H9 (cell line): Measurements from ENCODE around the gene EXPH5. TPM values are rescaled to one million over a fixed set of nuclear protein-coding genes. Genes with fewer than 3 reads are reported as not detected.

Experiments
- DNase-seq: peaks from one replicate; pipeline ENCODE4 v3.0.0-alpha.2; 2017
- H2AFZ ChIP-seq: one replicate; pipeline ENCODE4 v1.6.1; 2013; ENCODE audit warnings: mild to moderate bottlenecking, low read length, control low read depth, moderate library complexity
- H2AK5ac ChIP-seq: 2 replicates; pipeline ENCODE4 v1.6.1; 2013; ENCODE audit warnings: low read length, control low read depth, mixed read lengths; ENCODE audit not compliant: insufficient read length
- H2BK120ac ChIP-seq: one replicate; pipeline ENCODE4 v1.6.1; 2013; ENCODE audit warnings: low read depth, mild to moderate bottlenecking, low read length, control low read depth, inconsistent platforms; ENCODE audit not compliant: poor library complexity, severe bottlenecking
- H2BK12ac ChIP-seq: 2 replicates; pipeline ENCODE4 v1.6.1; 2013; ENCODE audit warnings: low read length, control low read depth, mixed read lengths, low read depth; ENCODE audit not compliant: insufficient read length
- H2BK15ac ChIP-seq: 2 replicates; pipeline ENCODE4 v1.6.1; 2013; ENCODE audit warnings: low read depth, low read length, control low read depth
- H2BK20ac ChIP-seq: one replicate; pipeline ENCODE4 v1.6.1; 2013; ENCODE audit warnings: low read depth, mild to moderate bottlenecking, low read length, control low read depth, inconsistent platforms; ENCODE audit not compliant: poor library complexity, severe bottlenecking
- H2BK5ac ChIP-seq: 2 replicates; pipeline ENCODE4 v1.6.1; 2013; ENCODE audit warnings: low read length, control low read depth, mixed read lengths; ENCODE audit not compliant: insufficient read length
- H3K14ac ChIP-seq: 2 replicates; pipeline ENCODE4 v1.6.1; 2013; ENCODE audit warnings: low read length, control low read depth; ENCODE audit not compliant: insufficient read depth
- H3K18ac ChIP-seq: 2 replicates; pipeline ENCODE4 v1.6.1; 2013; ENCODE audit warnings: low read depth, mild to moderate bottlenecking, mixed read lengths, low read length, control low read depth; ENCODE audit not compliant: insufficient read length
- H3K23ac ChIP-seq: 2 replicates; pipeline ENCODE4 v1.6.1; 2013; ENCODE audit warnings: low read length, control low read depth, mixed read lengths, low read depth; ENCODE audit not compliant: insufficient read length
- H3K23me2 ChIP-seq: 2 replicates; pipeline ENCODE4 v1.6.1; 2013; ENCODE audit warnings: low read depth, mild to moderate bottlenecking, mixed read lengths, low read length, control low read depth; ENCODE audit not compliant: insufficient read length, poor library complexity, severe bottlenecking
- H3K27ac ChIP-seq: 2 replicates; pipeline ENCODE4 v1.5.1; 2013; ENCODE audit warnings: low read length, control low read depth, mixed read lengths, low read depth; ENCODE audit not compliant: insufficient read length
- H3K27me3 ChIP-seq: 2 replicates; pipeline ENCODE4 v1.6.1; 2013; ENCODE audit warnings: low read length, control low read depth, inconsistent platforms; ENCODE audit not compliant: insufficient read depth
- H3K4ac ChIP-seq: 2 replicates; pipeline ENCODE4 v1.6.1; 2013; ENCODE audit warnings: low read depth, mild to moderate bottlenecking, control low read depth, inconsistent platforms, low read length, moderate library complexity
- H3K4me1 ChIP-seq: 2 replicates; pipeline ENCODE4 v1.6.1; 2013; ENCODE audit warnings: low read length, control low read depth, inconsistent platforms; ENCODE audit not compliant: insufficient read depth
- H3K4me2 ChIP-seq: 2 replicates; pipeline ENCODE4 v1.6.1; 2013; ENCODE audit warnings: low read length, control low read depth, mixed read lengths; ENCODE audit not compliant: insufficient read length, insufficient read depth
- H3K56ac ChIP-seq: 2 replicates; pipeline ENCODE4 v1.6.1; 2013; ENCODE audit warnings: low read depth, mild to moderate bottlenecking, mixed read lengths, low read length, control low read depth; ENCODE audit not compliant: insufficient read length
- H3K79me1 ChIP-seq: 2 replicates; pipeline ENCODE4 v1.6.1; 2013; ENCODE audit warnings: low read depth, mild to moderate bottlenecking, moderate library complexity, low read length, control low read depth, inconsistent platforms; ENCODE audit not compliant: insufficient read depth, poor library complexity, severe bottlenecking
- H3K79me2 ChIP-seq: 2 replicates; pipeline ENCODE4 v1.6.1; 2013; ENCODE audit warnings: low read length, control low read depth, inconsistent platforms; ENCODE audit not compliant: insufficient read depth
- H3K9ac ChIP-seq: 2 replicates; pipeline ENCODE4 v1.6.1; 2013; ENCODE audit warnings: low read length, control low read depth, mixed read lengths; ENCODE audit not compliant: insufficient read length; ENCODE audit errors: extremely low read depth
- H3K9me3 ChIP-seq: one replicate; pipeline ENCODE4 v1.6.1; 2013; ENCODE audit warnings: low read depth, low read length, inconsistent platforms; ENCODE audit not compliant: control insufficient read depth
- H3T11ph ChIP-seq: one replicate; pipeline ENCODE4 v1.6.1; 2013; ENCODE audit warnings: mild to moderate bottlenecking, low read length, control low read depth, inconsistent platforms
- H4K20me1 ChIP-seq: one replicate; pipeline ENCODE4 v1.6.1; 2013; ENCODE audit not compliant: control insufficient read depth, insufficient read length, insufficient read depth
- H4K5ac ChIP-seq: 2 replicates; pipeline ENCODE4 v1.6.1; 2013; ENCODE audit warnings: low read depth, mild to moderate bottlenecking, mixed read lengths, low read length, control low read depth; ENCODE audit not compliant: insufficient read length
- H4K8ac ChIP-seq: replicated peaks from 2 replicates; pipeline ENCODE4 v1.6.1; 2013; ENCODE audit warnings: low read length, control low read depth, mixed read lengths, low read depth; ENCODE audit not compliant: insufficient read length
- H4K91ac ChIP-seq: 2 replicates; pipeline ENCODE4 v1.6.1; 2013; ENCODE audit warnings: low read depth, mild to moderate bottlenecking, moderate library complexity, mixed read lengths, low read length, control low read depth; ENCODE audit not compliant: insufficient read length
- H3K27ac Mint-ChIP-seq, 3 experiments: 2 replicates in 2 of 3; 3 replicates in 1 of 3; pipeline ENCODE4 v1.8.0; 2020 to 2021; ENCODE audit warnings: mixed read lengths in 3 of 3, mild to moderate bottlenecking in 1 of 3, moderate library complexity in 1 of 3
- H3K27me3 Mint-ChIP-seq: 2 replicates; pipeline ENCODE4 v1.8.0; 2021; ENCODE audit warnings: low read depth, mild to moderate bottlenecking, moderate library complexity, mixed read lengths
- H3K36me3 Mint-ChIP-seq, 3 experiments: 2 replicates in 2 of 3; 3 replicates in 1 of 3; pipeline ENCODE4 v1.8.0; 2020 to 2021; ENCODE audit warnings: low read depth in 3 of 3, mixed read lengths in 3 of 3; ENCODE audit not compliant: insufficient read depth in 1 of 3
- H3K4me1 Mint-ChIP-seq, 2 experiments: 2 replicates each; pipeline ENCODE4 v1.8.0; 2020; ENCODE audit warnings: mixed read lengths in 2 of 2
- H3K4me3 Mint-ChIP-seq, 2 experiments: 2 replicates in 1 of 2; 3 replicates in 1 of 2; pipeline ENCODE4 v1.8.0; 2020 to 2021; ENCODE audit warnings: mild to moderate bottlenecking in 2 of 2, mixed read lengths in 2 of 2, moderate library complexity in 1 of 2
- H3K9me3 Mint-ChIP-seq, 2 experiments: 2 replicates in 1 of 2; 3 replicates in 1 of 2; pipeline ENCODE4 v1.8.0; 2020; ENCODE audit warnings: mild to moderate bottlenecking in 2 of 2, mixed read lengths in 2 of 2, moderate library complexity in 1 of 2
- WGBS: extraction: QIAGEN DNeasy Blood & Tissue Kit; methylation state at CpG from one replicate; pipeline ENCODE4 v1.1.7; 2013; ENCODE audit warnings: missing lambda C conversion rate, low lambda C conversion rate, mixed read lengths; ENCODE audit not compliant: insufficient read length; ENCODE audit errors: extremely low coverage; 5-methylcytosine and 5-hydroxymethylcytosine counted together
- total RNA-seq: library from RNA; stranded (reverse); gene quantifications from 2 replicates; pipeline ENCODE4 v1.2.1, GENCODE V29; 2021
- TF ChIP-seq, protein P1 (sequence below): fragments of 200-600 bp; sonication (generic); conservative IDR thresholded peaks from 3 replicates; pipeline ENCODE4 v1.8.0; 2021; ENCODE audit warnings: antibody characterized with exemption, mild to moderate bottlenecking

Gene EXPH5
- total RNA-seq, 1 experiment from 2014 or later = 3.1 TPM

DNA sequence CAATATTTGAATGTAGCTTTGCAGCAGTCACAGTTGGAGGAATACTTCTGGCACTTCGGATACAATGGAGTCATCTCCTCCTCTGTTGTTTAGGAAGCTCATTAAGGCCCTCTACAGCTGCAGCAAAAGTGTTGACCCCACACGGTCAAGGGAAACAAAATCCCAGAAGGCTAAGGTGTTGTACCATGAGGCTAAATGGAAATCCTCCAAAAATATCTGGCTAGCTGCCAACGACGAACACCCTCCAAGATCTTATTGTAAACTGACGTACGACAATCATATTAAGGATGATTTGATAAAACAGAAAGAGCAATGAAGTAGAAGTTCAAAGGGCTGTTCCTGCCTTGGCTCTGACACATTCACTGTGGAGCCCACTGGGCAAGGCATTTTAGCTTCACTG lies 99.4 kb downstream of the EXPH5 start:
- Histone ChIP-seq H3T11ph (no peak overlapping the region), H3K14ac (no peak overlapping the region), H2AFZ (no peak overlapping the region), H4K8ac (no peak overlapping the region), H3K4me2 (no peak overlapping the region), H2BK5ac (no peak overlapping the region), H2BK15ac (no peak overlapping the region), H3K4ac (no peak overlapping the region), H3K9me3 (no peaks in the 10 kb centered on the region), H2BK120ac (no peak overlapping the region), H3K23me2 (peaks cover 14% of the 10 kb centered on the region), H4K5ac (no peak overlapping the region), H3K4me1 (no peaks in the 10 kb centered on the region; the same call in none of the 2 replicates), H3K56ac (no peak overlapping the region), H3K18ac (no peak overlapping the region), H3K23ac (no peak overlapping the region), H3K27me3 (no peaks in the 10 kb centered on the region), H4K20me1 (no peaks in the 10 kb centered on the region), H2AK5ac (no peak overlapping the region), H2BK12ac (no peak overlapping the region), H3K79me1 (no peaks in the 10 kb centered on the region), H2BK20ac (no peak overlapping the region), H3K9ac (no peak overlapping the region), H3K27ac (no peak overlapping the region), H3K79me2 (no peaks in the 10 kb centered on the region), H4K91ac (no peak overlapping the region)
- peaks cover 3% of the 10 kb centered on the region; the same call in 1 of the 2 replicates for H3K27me3 Mint-ChIP-seq
- peak overlapping the region in 1 of 3 experiments; percentile 42; a peak in 1 of 7 replicates for H3K27ac Mint-ChIP-seq
- WGBS = no CpG with 5 or more reads among the region's 6 CpGs
- no peak for DNase-seq
- no peak overlapping the region for H3K4me3 Mint-ChIP-seq
- peaks cover 0 to 4% (median 2%) of the 10 kb centered on the region in 3 experiments; a peak in 2 of 7 replicates for H3K36me3 Mint-ChIP-seq
- peaks cover 13 to 22% of the 10 kb centered on the region in 2 experiments for H3K4me1 Mint-ChIP-seq
- TF ChIP-seq, protein P1, sequence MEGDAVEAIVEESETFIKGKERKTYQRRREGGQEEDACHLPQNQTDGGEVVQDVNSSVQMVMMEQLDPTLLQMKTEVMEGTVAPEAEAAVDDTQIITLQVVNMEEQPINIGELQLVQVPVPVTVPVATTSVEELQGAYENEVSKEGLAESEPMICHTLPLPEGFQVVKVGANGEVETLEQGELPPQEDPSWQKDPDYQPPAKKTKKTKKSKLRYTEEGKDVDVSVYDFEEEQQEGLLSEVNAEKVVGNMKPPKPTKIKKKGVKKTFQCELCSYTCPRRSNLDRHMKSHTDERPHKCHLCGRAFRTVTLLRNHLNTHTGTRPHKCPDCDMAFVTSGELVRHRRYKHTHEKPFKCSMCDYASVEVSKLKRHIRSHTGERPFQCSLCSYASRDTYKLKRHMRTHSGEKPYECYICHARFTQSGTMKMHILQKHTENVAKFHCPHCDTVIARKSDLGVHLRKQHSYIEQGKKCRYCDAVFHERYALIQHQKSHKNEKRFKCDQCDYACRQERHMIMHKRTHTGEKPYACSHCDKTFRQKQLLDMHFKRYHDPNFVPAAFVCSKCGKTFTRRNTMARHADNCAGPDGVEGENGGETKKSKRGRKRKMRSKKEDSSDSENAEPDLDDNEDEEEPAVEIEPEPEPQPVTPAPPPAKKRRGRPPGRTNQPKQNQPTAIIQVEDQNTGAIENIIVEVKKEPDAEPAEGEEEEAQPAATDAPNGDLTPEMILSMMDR = no peak
- no peaks in the 10 kb centered on the region; a peak in 1 of 5 replicates for H3K9me3 Mint-ChIP-seq
